K562 (cell line): ENCODE measurements around the gene TYW3. TPM values are rescaled to one million over a fixed set of nuclear protein-coding genes. Genes with fewer than 3 reads are reported as not detected.

Source experiments
- ATAC-seq: fragments of 200-7000 bp; cut with Tn5 transposase; 3 replicates; pipeline ENCODE4 v1.9.1; 2020; ENCODE audit warnings: moderate library complexity
- BruUV-seq: library from RNA; stranded (reverse); fragments of 400-500 nt; replicated peaks from 2 replicates; lab custom pipeline; 2021; lab: Mats Ljungman, UMichigan
- CTCF ChIA-PET: fragments of 300-600 bp; formaldehyde crosslinking; extraction: SDS; loops from one replicate; lab custom pipeline; 2021; ENCODE audit warnings: low intra/inter-chr PET ratio; lab: Yijun Ruan, JAX
- POLR2A ChIA-PET: fragments of 300-600, 350-650 bp; sonication (Branson Sonifier 250); formaldehyde crosslinking; extraction: SDS; loops from one replicate; lab custom pipeline; 2021; ENCODE audit warnings: antibody characterized with exemption, inconsistent platforms; lab: Yijun Ruan, JAX
- DNase-seq, 4 experiments: peaks; one replicate each; pipeline versions ENCODE4 v3.0.0 to v3.0.0-alpha.2; 2011 to 2018; ENCODE audit warnings: low spot score in 3 of 4, mixed read lengths in 3 of 4; ENCODE audit errors: extremely low read depth in 1 of 4
- FAIRE-seq: peaks from 2 replicates; lab custom pipeline; 2011; peaks lifted over from hg19 to GRCh38; lab: Jason Lieb, UNC
- H2AFZ ChIP-seq: 2 replicates; pipeline ENCODE4 v1.6.0; 2011; ENCODE audit warnings: low read depth, low read length, control low read depth, inconsistent platforms
- H3K27ac ChIP-seq: fragments of 200-600 bp; 3 replicates; pipeline ENCODE4 v1.8.0; 2011; ENCODE audit warnings: low read depth, mild to moderate bottlenecking, control low read depth, inconsistent platforms, low read length, moderate library complexity, mixed read lengths; ENCODE audit errors: extremely low read depth
- H3K27me3 ChIP-seq, 2 experiments: fragments of 300-600 bp in 1 of 2; 2 replicates in 1 of 2; 3 replicates in 1 of 2; pipeline versions ENCODE4 v1.6.0 to v1.8.0; 2011; ENCODE audit warnings: inconsistent platforms in 2 of 2, low read length in 2 of 2, mild to moderate bottlenecking in 1 of 2, mixed read lengths in 1 of 2, moderate library complexity in 1 of 2; ENCODE audit not compliant: control insufficient read depth in 2 of 2, insufficient read depth in 2 of 2
- H3K36me3 ChIP-seq: fragments of 300-600 bp; 3 replicates; pipeline ENCODE4 v1.8.0; 2011; ENCODE audit warnings: mild to moderate bottlenecking, low read length, inconsistent platforms; ENCODE audit not compliant: control insufficient read depth, insufficient read depth
- H3K4me1 ChIP-seq, 2 experiments: fragments of 200-600 bp in 1 of 2; replicated peaks in 1 of 2; 2 replicates in 1 of 2; 3 replicates in 1 of 2; pipeline versions ENCODE4 v1.5.1 to v1.8.0; 2011; ENCODE audit warnings: inconsistent platforms in 2 of 2, low read length in 2 of 2, mild to moderate bottlenecking in 1 of 2, mixed read lengths in 1 of 2, moderate library complexity in 1 of 2; ENCODE audit not compliant: control insufficient read depth in 2 of 2, insufficient read depth in 2 of 2
- H3K4me2 ChIP-seq: 2 replicates; pipeline ENCODE4 v1.6.1; 2011; ENCODE audit warnings: low read length, control low read depth, inconsistent platforms, mixed read lengths; ENCODE audit not compliant: insufficient read depth
- H3K4me3 ChIP-seq: fragments of 200-600 bp; sonication (generic), shearing (Covaris generic); 2 replicates; pipeline ENCODE4 v1.5.1; 2016; ENCODE audit warnings: control low read depth, inconsistent platforms
- H3K79me2 ChIP-seq: fragments of 200-600 bp; 3 replicates; pipeline ENCODE4 v1.8.0; 2011; ENCODE audit warnings: low read length, inconsistent platforms; ENCODE audit not compliant: control insufficient read depth, insufficient read depth
- H3K9ac ChIP-seq, 2 experiments: 2 replicates each; pipeline versions ENCODE4 v1.6.0 to v1.6.1; 2011; ENCODE audit warnings: low read depth in 2 of 2, low read length in 2 of 2, control low read depth in 1 of 2, inconsistent platforms in 1 of 2, mild to moderate bottlenecking in 1 of 2, mixed read lengths in 1 of 2; ENCODE audit not compliant: insufficient read depth in 1 of 2
- H3K9me1 ChIP-seq: one replicate; pipeline ENCODE4 v1.6.0; 2011; ENCODE audit warnings: inconsistent platforms, mild to moderate bottlenecking, low read length, moderate library complexity; ENCODE audit not compliant: control insufficient read depth, insufficient read depth
- H3K9me3 ChIP-seq: replicated peaks from 2 replicates; pipeline ENCODE4 v1.5.1; 2011; ENCODE audit warnings: low read depth, low read length, inconsistent platforms; ENCODE audit not compliant: control insufficient read depth, insufficient read depth
- H4K20me1 ChIP-seq: replicated peaks from 2 replicates; pipeline ENCODE4 v1.6.1; 2011; ENCODE audit warnings: low read length, inconsistent platforms, mixed read lengths; ENCODE audit not compliant: control insufficient read depth, insufficient read depth
- MAFG ChIP-seq: fragments of 450-650 bp; conservative IDR thresholded peaks from 2 replicates; pipeline ENCODE4 v1.6.1; 2016; ENCODE audit warnings: missing genetic modification characterization, missing compliant biosample characterization
- MTA3 ChIP-seq: fragments of 450-650 bp; formaldehyde crosslinking; IDR thresholded peaks from 2 replicates; pipeline ENCODE4 v1.6.1; 2017; ENCODE audit warnings: mild to moderate bottlenecking, borderline replicate concordance
- NR2C2 ChIP-seq, 2 experiments: fragments of 200-800 bp in 1 of 2; sonication (Bioruptor generic) in 1 of 2; sonication (generic) in 1 of 2; formaldehyde crosslinking in 1 of 2; IDR thresholded peaks; 2 replicates each; pipeline versions ENCODE4 v1.6.1 to v1.8.0; 2016 to 2022; ENCODE audit warnings: mild to moderate bottlenecking in 1 of 2, missing compliant biosample characterization in 1 of 2, missing genetic modification characterization in 1 of 2, missing genetic modification reagents in 1 of 2
- PURB ChIP-seq: sonication (generic); formaldehyde crosslinking; IDR thresholded peaks from 2 replicates; pipeline ENCODE4 v1.9.0; 2021; ENCODE audit warnings: low read depth, mild to moderate bottlenecking, missing genetic modification reagents
- RAD51 ChIP-seq: fragments of 450-650 bp; IDR thresholded peaks from 2 replicates; pipeline ENCODE4 v1.7.1; 2016; ENCODE audit warnings: low read depth, mild to moderate bottlenecking, borderline replicate concordance
- ZBTB12 ChIP-seq: fragments of 250-450 bp; sonication (Bioruptor Pico); IDR thresholded peaks from 2 replicates; pipeline ENCODE4 v1.4.0; 2020
- WGBS: fragments of 100-300 bp; shearing (Covaris generic); methylation state at CpG from one replicate; pipeline ENCODE4 v1.1.6; 2016; ENCODE audit warnings: low coverage, mixed read lengths; ENCODE audit not compliant: insufficient coverage; ENCODE audit errors: missing lambda C conversion rate; 5-methylcytosine and 5-hydroxymethylcytosine counted together
- in situ Hi-C: fragments of 300-500 bp; cut with MboI; formaldehyde crosslinking; loops from 4 replicates; pipeline ENCODE4 v1.15.0; 2018; ENCODE audit warnings: inconsistent platforms, mixed read lengths
- intact Hi-C: fragments of 100-400 bp; cut with micrococcal nuclease; formaldehyde crosslinking; loops from 2 replicates; pipeline ENCODE4 v1.14.2; 2022
- polyA plus RNA-seq, 8 experiments: library from polyadenylated mRNA; depleted of rRNA in 4 of 8; stranded (reverse) in 5 of 8; unstranded in 3 of 8; fragments of >200 nt; fragmentation: Nextera tagmentation in 2 of 8; fragmentation: Illumina TruSeq in 1 of 8; extraction: Ambion mirVana in 2 of 8; extraction: Trizol in 1 of 8; gene quantifications; 2 replicates each; pipeline versions ENCODE4 v1.2.1 to v1.2.3, GENCODE V29; 2011 to 2014; ENCODE audit warnings: inconsistent platforms in 1 of 8, missing spikeins in 1 of 8
- total RNA-seq, 7 experiments: library from RNA; depleted of rRNA in 6 of 7; stranded (reverse); fragments of >200 nt in 6 of 7; fragmentation: Illumina TruSeq in 2 of 7; extraction: Trizol in 2 of 7; gene quantifications; 2 replicates each; pipeline versions ENCODE4 v1.2.1 to v1.2.3, GENCODE V29; 2011 to 2021; ENCODE audit warnings: low replicate concordance in 1 of 7
- TF ChIP-seq, protein P1 (sequence below): sonication (generic); formaldehyde crosslinking; IDR thresholded peaks from 2 replicates; pipeline ENCODE4 v1.5.0; 2020; ENCODE audit warnings: missing genetic modification reagents
- TF ChIP-seq, protein P2 (sequence below): fragments of 250-450 bp; sonication (Bioruptor Pico); IDR thresholded peaks from 2 replicates; pipeline ENCODE4 v1.8.0; 2021; ENCODE audit warnings: moderate library complexity, mild to moderate bottlenecking, inconsistent platforms
- TF ChIP-seq, protein P3 (sequence below): fragments of 450-650 bp; formaldehyde crosslinking; IDR thresholded peaks from 2 replicates; pipeline ENCODE4 v1.4.0; 2020; ENCODE audit warnings: mild to moderate bottlenecking, mixed read lengths

TYW3 gene
- total and polyA plus RNA-seq, 9 of the 15 experiments (the other 6 are each of a cell fraction or from before 2014, with no cell fraction given), result 22.0 to 54.0 (median 41.1) TPM

DNA sequence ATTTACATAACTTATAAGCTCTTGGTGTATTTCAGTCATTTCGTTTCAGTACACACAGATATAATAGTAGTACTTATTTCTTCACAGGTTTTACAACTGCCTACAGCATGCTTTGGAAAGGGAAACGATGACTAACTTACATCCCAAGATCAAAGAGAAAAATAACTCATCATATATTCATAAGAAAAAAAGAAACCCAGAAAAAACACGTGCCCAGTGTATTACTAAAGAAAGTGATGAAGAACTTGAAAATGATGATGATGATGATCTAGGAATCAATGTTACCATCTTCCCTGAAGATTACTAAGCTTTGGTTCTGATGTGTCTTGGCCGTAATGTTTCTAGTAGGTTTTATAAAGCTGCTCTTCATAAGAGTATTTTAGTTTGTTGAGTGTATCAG, 30.9 kb downstream of the TYW3 start:
- H3K4me3 ChIP-seq, result no peak overlapping the region
- H2AFZ ChIP-seq, result no peak overlapping the region
- H3K36me3 ChIP-seq, result peaks cover 47% of the 10 kb centered on the region
- H3K9ac ChIP-seq, result no peak overlapping the region
- H3K9me3 ChIP-seq, result no peaks in the 10 kb centered on the region
- no peak for FAIRE-seq
- ATAC-seq, result no peak
- TSS peak; percentile 27 for BruUV-seq
- ChIA-PET POLR2A (no interaction called here), CTCF (no interaction called here)
- no peak overlapping the region for H3K27ac ChIP-seq
- in situ Hi-C loops, result loop anchor here (10.0 kb wide), 1 partner anchor 441 kb away; no protein-coding TSS in a partner anchor
- no peaks in the 10 kb centered on the region for H3K9me1 ChIP-seq
- no peaks in the 10 kb centered on the region for H4K20me1 ChIP-seq
- 87% methylated on average over 4 of the region's 4 CpGs for WGBS
- no peaks in the 10 kb centered on the region for H3K4me1 ChIP-seq
- no peak overlapping the region for H3K4me2 ChIP-seq
- intact Hi-C loops, result no loop called here
- TF ChIP-seq, protein P1, sequence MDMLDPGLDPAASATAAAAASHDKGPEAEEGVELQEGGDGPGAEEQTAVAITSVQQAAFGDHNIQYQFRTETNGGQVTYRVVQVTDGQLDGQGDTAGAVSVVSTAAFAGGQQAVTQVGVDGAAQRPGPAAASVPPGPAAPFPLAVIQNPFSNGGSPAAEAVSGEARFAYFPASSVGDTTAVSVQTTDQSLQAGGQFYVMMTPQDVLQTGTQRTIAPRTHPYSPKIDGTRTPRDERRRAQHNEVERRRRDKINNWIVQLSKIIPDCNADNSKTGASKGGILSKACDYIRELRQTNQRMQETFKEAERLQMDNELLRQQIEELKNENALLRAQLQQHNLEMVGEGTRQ (CRISPR knock-in tag), result no peak
- no peak for TF ChIP-seq RAD51
- no peaks in the 10 kb centered on the region for H3K27me3 ChIP-seq
- no peaks in the 10 kb centered on the region for H3K79me2 ChIP-seq
- no peak for DNase-seq

DNA sequence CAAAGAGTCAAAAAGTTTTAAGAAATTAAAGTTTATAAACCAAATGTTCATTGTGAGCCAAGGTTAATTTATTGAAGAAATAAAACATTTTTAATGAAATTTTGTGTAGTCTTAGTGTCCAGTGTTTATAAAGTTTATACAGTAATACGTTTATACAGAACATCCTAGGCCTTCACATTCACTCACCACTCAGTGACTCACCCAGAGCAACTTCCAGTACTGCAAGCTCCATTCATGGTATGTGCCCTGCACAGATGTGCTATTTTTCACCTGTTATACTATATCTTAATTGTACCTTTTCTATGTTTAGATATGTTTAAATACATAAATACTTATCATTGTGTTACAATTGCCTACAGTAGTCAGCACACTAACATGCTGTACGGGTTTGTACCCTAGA, 33.6 kb downstream of the TYW3 start:
- in situ Hi-C loops, result loop anchor here (10.0 kb wide), 1 partner anchor 438 kb away; no protein-coding TSS in a partner anchor
- CTCF ChIA-PET, result no interaction called here
- H3K4me2 ChIP-seq, result no peak overlapping the region
- TF ChIP-seq NR2C2 (CRISPR knock-in tag; IDR thresholded peaks at IDR 0.05) (no peak), NR2C2 (tag; IDR thresholded peaks at IDR 0.05) (no peak), ZBTB12 (no peak), MAFG (tag) (no peak), MTA3 (no peak), PURB (CRISPR knock-in tag) (no peak)
- TF ChIP-seq, protein P2, sequence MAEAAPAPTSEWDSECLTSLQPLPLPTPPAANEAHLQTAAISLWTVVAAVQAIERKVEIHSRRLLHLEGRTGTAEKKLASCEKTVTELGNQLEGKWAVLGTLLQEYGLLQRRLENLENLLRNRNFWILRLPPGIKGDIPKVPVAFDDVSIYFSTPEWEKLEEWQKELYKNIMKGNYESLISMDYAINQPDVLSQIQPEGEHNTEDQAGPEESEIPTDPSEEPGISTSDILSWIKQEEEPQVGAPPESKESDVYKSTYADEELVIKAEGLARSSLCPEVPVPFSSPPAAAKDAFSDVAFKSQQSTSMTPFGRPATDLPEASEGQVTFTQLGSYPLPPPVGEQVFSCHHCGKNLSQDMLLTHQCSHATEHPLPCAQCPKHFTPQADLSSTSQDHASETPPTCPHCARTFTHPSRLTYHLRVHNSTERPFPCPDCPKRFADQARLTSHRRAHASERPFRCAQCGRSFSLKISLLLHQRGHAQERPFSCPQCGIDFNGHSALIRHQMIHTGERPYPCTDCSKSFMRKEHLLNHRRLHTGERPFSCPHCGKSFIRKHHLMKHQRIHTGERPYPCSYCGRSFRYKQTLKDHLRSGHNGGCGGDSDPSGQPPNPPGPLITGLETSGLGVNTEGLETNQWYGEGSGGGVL (CRISPR knock-in tag), result no peak
- TF ChIP-seq, protein P3, sequence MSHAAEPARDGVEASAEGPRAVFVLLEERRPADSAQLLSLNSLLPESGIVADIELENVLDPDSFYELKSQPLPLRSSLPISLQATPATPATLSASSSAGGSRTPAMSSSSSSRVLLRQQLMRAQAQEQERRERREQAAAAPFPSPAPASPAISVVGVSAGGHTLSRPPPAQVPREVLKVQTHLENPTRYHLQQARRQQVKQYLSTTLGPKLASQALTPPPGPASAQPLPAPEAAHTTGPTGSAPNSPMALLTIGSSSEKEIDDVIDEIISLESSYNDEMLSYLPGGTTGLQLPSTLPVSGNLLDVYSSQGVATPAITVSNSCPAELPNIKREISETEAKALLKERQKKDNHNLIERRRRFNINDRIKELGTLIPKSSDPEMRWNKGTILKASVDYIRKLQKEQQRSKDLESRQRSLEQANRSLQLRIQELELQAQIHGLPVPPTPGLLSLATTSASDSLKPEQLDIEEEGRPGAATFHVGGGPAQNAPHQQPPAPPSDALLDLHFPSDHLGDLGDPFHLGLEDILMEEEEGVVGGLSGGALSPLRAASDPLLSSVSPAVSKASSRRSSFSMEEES (CRISPR knock-in tag), result no peak

More for the DNA sequence above, 33.6 kb downstream of the TYW3 start:
- no peaks in the 10 kb centered on the region for H3K27me3 ChIP-seq
- intact Hi-C loops, result no loop called here
- no peak overlapping the region for H3K4me3 ChIP-seq
- DNase-seq (no peak), FAIRE-seq (no peak), ATAC-seq (no peak; the same call in 2 of the 3 replicates)
- H2AFZ ChIP-seq, result no peak overlapping the region
- no peaks in the 10 kb centered on the region for H3K9me1 ChIP-seq
- H3K9me3 ChIP-seq, result no peaks in the 10 kb centered on the region
- H3K79me2 ChIP-seq, result no peaks in the 10 kb centered on the region
- BruUV-seq, result no TSS peak
- POLR2A ChIA-PET, result interaction anchor here (1.0 kb wide), 1 partner anchor 11 kb away, joined by 3 read pairs; no protein-coding TSS in a partner anchor
- H3K27ac ChIP-seq, result no peak overlapping the region
- 69% methylated on average over 2 of the region's 2 CpGs for WGBS
- no peaks in the 10 kb centered on the region for H4K20me1 ChIP-seq
- H3K9ac ChIP-seq, result no peak overlapping the region
- H3K36me3 ChIP-seq, result peaks cover 28% of the 10 kb centered on the region
- H3K4me1 ChIP-seq, result no peaks in the 10 kb centered on the region
